HCT116 (cell line): Measurements from ENCODE around the gene PLA2G4B. TPM values are rescaled to one million over a fixed set of nuclear protein-coding genes. Genes with fewer than 3 reads are reported as not detected.

Experiments
- ATAC-seq: fragments of 200-7000 bp; cut with Tn5 transposase; 2 replicates; pipeline ENCODE4 v1.9.1; 2020; ENCODE audit warnings: mild to moderate bottlenecking, moderate library complexity
- BruUV-seq: library from RNA; stranded (reverse); fragments of 400-500 nt; replicated peaks from 2 replicates; lab custom pipeline; 2021; lab: Mats Ljungman, UMichigan
- CTCF ChIA-PET: fragments of 300-600 bp; sonication (Branson Sonifier 250); formaldehyde crosslinking; loops from one replicate; lab custom pipeline; 2021; ENCODE audit warnings: antibody characterized with exemption; lab: Charles Lee
- POLR2A ChIA-PET: fragments of 300-600, 350-600 bp; sonication (Branson Sonifier 250); formaldehyde crosslinking; loops from one replicate; lab custom pipeline; 2021; ENCODE audit warnings: antibody characterized with exemption; lab: Charles Lee
- RAD21 ChIA-PET, 2 experiments: fragments of 300-600 bp; sonication (Branson Sonifier 250); formaldehyde crosslinking; loops; one replicate each; lab custom pipeline; 2023; ENCODE audit warnings: low total read pairs in 2 of 2; ENCODE audit not compliant: uncharacterized antibody in 2 of 2, unreplicated experiment in 2 of 2, low non-redundant PET in 1 of 2; lab: Charles Lee
- DNase-seq: peaks from one replicate; pipeline ENCODE4 v3.0.0-alpha.2; 2010; ENCODE audit warnings: low read depth, low spot score
- H2AFZ ChIP-seq: fragments of 200-600 bp; shearing (Covaris generic), sonication (generic); 2 replicates; pipeline ENCODE4 v1.6.1; 2017; ENCODE audit warnings: low read depth, mixed run types, mixed read lengths, antibody characterized with exemption, low read length; ENCODE audit not compliant: poor library complexity, severe bottlenecking
- H3K27ac ChIP-seq: 2 replicates; pipeline ENCODE4 v1.5.1; 2012; ENCODE audit warnings: low read depth, low read length
- H3K27me3 ChIP-seq: fragments of 200-600 bp; sonication (generic); 2 replicates; pipeline ENCODE4 v1.6.1; 2016; ENCODE audit warnings: mixed run types, low read length, mixed read lengths; ENCODE audit not compliant: insufficient read depth
- H3K36me3 ChIP-seq, 2 experiments: fragments of 200-500 bp in 1 of 2; fragments of 200-600 bp in 1 of 2; sonication (Bioruptor generic) in 1 of 2; sonication (generic) in 1 of 2; 2 replicates each; pipeline versions ENCODE4 v1.5.1 to v1.6.1; 2014 to 2016; ENCODE audit warnings: low read length in 2 of 2, inconsistent platforms in 1 of 2, mixed read lengths in 1 of 2, mixed run types in 1 of 2; ENCODE audit not compliant: insufficient read depth in 2 of 2, control insufficient read depth in 1 of 2
- H3K4me1 ChIP-seq, 2 experiments: fragments of 200-600 bp in 1 of 2; sonication (generic) in 1 of 2; 2 replicates each; pipeline versions ENCODE4 v1.5.1 to v1.6.1; 2012 to 2017; ENCODE audit warnings: low read length in 2 of 2, inconsistent platforms in 1 of 2, mild to moderate bottlenecking in 1 of 2, mixed read lengths in 1 of 2, mixed run types in 1 of 2, moderate library complexity in 1 of 2; ENCODE audit not compliant: insufficient read depth in 2 of 2, control insufficient read depth in 1 of 2
- H3K4me2 ChIP-seq: fragments of 200-600 bp; sonication (generic); 2 replicates; pipeline ENCODE4 v1.6.1; 2017; ENCODE audit warnings: mixed run types, low read length, mixed read lengths
- H3K4me3 ChIP-seq, 2 experiments: fragments of 200-600 bp in 1 of 2; sonication (generic) in 1 of 2; replicated peaks in 1 of 2; 2 replicates each; pipeline ENCODE4 v1.5.1; 2011 to 2016; ENCODE audit warnings: low read length in 2 of 2, control low read depth in 1 of 2, low read depth in 1 of 2, mild to moderate bottlenecking in 1 of 2, mixed read lengths in 1 of 2, mixed run types in 1 of 2
- H3K79me2 ChIP-seq: fragments of 200-600 bp; sonication (generic); 2 replicates; pipeline ENCODE4 v1.6.1; 2017; ENCODE audit warnings: mild to moderate bottlenecking, mixed run types, low read length, moderate library complexity, mixed read lengths; ENCODE audit not compliant: insufficient read depth
- H3K9ac ChIP-seq: fragments of 200-600 bp; sonication (generic); 2 replicates; pipeline ENCODE4 v1.6.1; 2016; ENCODE audit warnings: low read length, mixed read lengths
- H3K9me2 ChIP-seq: fragments of 200-600 bp; sonication (generic), shearing (Covaris generic); 2 replicates; pipeline ENCODE4 v1.6.1; 2017; ENCODE audit warnings: mixed run types, mild to moderate bottlenecking, moderate library complexity; ENCODE audit not compliant: insufficient read depth
- H3K9me3 ChIP-seq, 2 experiments: fragments of 200-500 bp in 1 of 2; fragments of 200-600 bp in 1 of 2; sonication (Bioruptor generic) in 1 of 2; sonication (generic) in 1 of 2; 2 replicates each; pipeline ENCODE4 v1.6.1; 2014 to 2017; ENCODE audit warnings: low read length in 2 of 2, mixed read lengths in 2 of 2, inconsistent platforms in 1 of 2, low read depth in 1 of 2, mild to moderate bottlenecking in 1 of 2, mixed run types in 1 of 2, moderate library complexity in 1 of 2; ENCODE audit not compliant: control insufficient read depth in 1 of 2, insufficient read depth in 1 of 2
- H4K20me1 ChIP-seq: fragments of 200-600 bp; sonication (generic), shearing (Covaris generic); 2 replicates; pipeline ENCODE4 v1.6.1; 2017; ENCODE audit warnings: mixed run types, mild to moderate bottlenecking, moderate library complexity; ENCODE audit not compliant: insufficient read depth
- ATF3 ChIP-seq: IDR thresholded peaks from 2 replicates; pipeline ENCODE4 v1.6.1; 2012
- ELF1 ChIP-seq: IDR thresholded peaks from 2 replicates; pipeline ENCODE4 v1.6.1; 2012; ENCODE audit warnings: low read depth, borderline replicate concordance
- EZH2 ChIP-seq: fragments of 200-600 bp; sonication (generic); IDR thresholded peaks from 2 replicates; pipeline ENCODE4 v1.6.1; 2017; ENCODE audit warnings: antibody characterized with exemption, mixed run types
- MAX ChIP-seq: IDR thresholded peaks from 2 replicates; pipeline ENCODE4 v1.6.1; 2012
- RAD21 ChIP-seq: IDR thresholded peaks from 2 replicates; pipeline ENCODE4 v1.6.1; 2012; ENCODE audit warnings: low read depth, mild to moderate bottlenecking
- SP1 ChIP-seq: IDR thresholded peaks from 2 replicates; pipeline ENCODE4 v1.6.1; 2012; ENCODE audit warnings: low read depth
- SRF ChIP-seq: IDR thresholded peaks from 2 replicates; pipeline ENCODE4 v1.6.1; 2012; ENCODE audit warnings: low read depth
- YY1 ChIP-seq: IDR thresholded peaks from 2 replicates; pipeline ENCODE4 v1.6.1; 2011; ENCODE audit warnings: low read length, low read depth, moderate library complexity, mild to moderate bottlenecking; ENCODE audit not compliant: insufficient replicate concordance; ENCODE audit errors: extremely low read depth
- intact Hi-C: fragments of 100-400 bp; cut with micrococcal nuclease; formaldehyde crosslinking; loops from 2 replicates; pipeline ENCODE4 v1.10.0; 2022
- total RNA-seq: library from RNA; stranded (reverse); gene quantifications from one replicate; pipeline ENCODE4 v1.2.1, GENCODE V29; 2021; ENCODE audit not compliant: unreplicated experiment

The PLA2G4B gene
- total RNA-seq, 1 experiment from 2014 or later = 4.7 TPM

- intact Hi-C loops = no loop called here
- Histone ChIP-seq H3K4me3 (no peak overlapping the region), H3K9me2 (no peaks in the 10 kb centered on the region), H3K4me2 (no peak overlapping the region)
- TF ChIP-seq RAD21 (no peak), YY1 (no peak), EZH2 (no peak), SRF (no peak), SP1 (no peak), ELF1 (no peak)
- TF ChIP-seq, all 23 proteins: peak for 0
- Histone ChIP-seq H3K9ac (no peak overlapping the region), H2AFZ (no peak overlapping the region), H3K27ac (no peak overlapping the region), H3K36me3 (peaks cover 3 to 8% of the 10 kb centered on the region in 2 experiments; a peak in 3 of 4 replicates), H3K4me1 (no peaks in the 10 kb centered on the region), H4K20me1 (no peaks in the 10 kb centered on the region), H3K27me3 (no peaks in the 10 kb centered on the region), H3K9me3 (no peaks in the 10 kb centered on the region), H3K79me2 (no peaks in the 10 kb centered on the region)
- ATAC-seq = no peak
- RAD21 ChIA-PET = no interaction called here
- POLR2A ChIA-PET = no interaction called here
- no TSS peak for BruUV-seq
- DNase-seq = no peak
- CTCF ChIA-PET = no interaction called here
Measured at GRCh38 chr15:41821831-41822230, 16.8 kb upstream of the PLA2G4B start.

- Histone ChIP-seq H3K9ac (no peak overlapping the region), H4K20me1 (no peaks in the 10 kb centered on the region), H3K4me3 (no peak overlapping the region), H3K27ac (no peak overlapping the region), H3K4me2 (no peak overlapping the region), H2AFZ (no peak overlapping the region), H3K36me3 (peaks cover 3 to 8% of the 10 kb centered on the region in 2 experiments; a peak in 3 of 4 replicates), H3K79me2 (no peaks in the 10 kb centered on the region), H3K4me1 (peaks cover 3% of the 10 kb centered on the region in 2 experiments; a peak in 3 of 4 replicates), H3K27me3 (no peaks in the 10 kb centered on the region), H3K9me3 (no peaks in the 10 kb centered on the region), H3K9me2 (no peaks in the 10 kb centered on the region)
- ChIA-PET RAD21 (no interaction called here), POLR2A (no interaction called here), CTCF (no interaction called here)
- DNase-seq = no peak
- intact Hi-C loops = no loop called here
- TF ChIP-seq ATF3 (no peak), MAX (no peak)
- no TSS peak for BruUV-seq
- ATAC-seq = no peak
Measured at GRCh38 chr15:41822471-41822870, 16.2 kb upstream of the PLA2G4B start.
